MCF 10A (cell line): ENCODE results near the gene HIF1AN. TPM values are rescaled to one million over a fixed set of nuclear protein-coding genes. Genes with fewer than 3 reads are reported as not detected.

Experiments used
- BruUV-seq: library from RNA; stranded (reverse); fragments of 400-500 nt; replicated peaks from 2 replicates; lab custom pipeline; 2021; lab: Mats Ljungman, UMichigan
- CTCF ChIA-PET: fragments of 300-600 bp; sonication (Branson Sonifier 250); formaldehyde crosslinking; extraction: SDS; loops from one replicate; lab custom pipeline; 2021; ENCODE audit warnings: antibody characterized with exemption, inconsistent platforms; lab: Yijun Ruan, JAX
- POLR2A ChIA-PET: fragments of 300-600, 350-650 bp; sonication (Branson Sonifier 250); formaldehyde crosslinking; extraction: SDS; loops from one replicate; lab custom pipeline; 2020; ENCODE audit warnings: antibody characterized with exemption, inconsistent platforms; lab: Yijun Ruan, JAX
- DNase-seq: peaks from one replicate; pipeline ENCODE4 v3.0.0-alpha.2; 2018; ENCODE audit not compliant: unreplicated experiment
- H3K27ac Mint-ChIP-seq: one replicate; pipeline ENCODE4 v1.8.0; 2022; ENCODE audit warnings: mild to moderate bottlenecking, low read depth, mixed read lengths; ENCODE audit not compliant: unreplicated experiment
- H3K27me3 Mint-ChIP-seq: one replicate; pipeline ENCODE4 v1.8.0; 2022; ENCODE audit warnings: mixed read lengths; ENCODE audit not compliant: insufficient read depth, unreplicated experiment
- H3K36me3 Mint-ChIP-seq: one replicate; pipeline ENCODE4 v1.8.0; 2022; ENCODE audit warnings: mild to moderate bottlenecking, moderate library complexity, mixed read lengths; ENCODE audit not compliant: insufficient read depth, unreplicated experiment
- H3K4me1 Mint-ChIP-seq: one replicate; pipeline ENCODE4 v1.8.0; 2022; ENCODE audit warnings: mixed read lengths; ENCODE audit not compliant: insufficient read depth, unreplicated experiment
- H3K4me3 Mint-ChIP-seq: one replicate; pipeline ENCODE4 v1.8.0; 2022; ENCODE audit warnings: mild to moderate bottlenecking, moderate library complexity, mixed read lengths; ENCODE audit not compliant: unreplicated experiment
- H3K9me3 Mint-ChIP-seq: one replicate; pipeline ENCODE4 v1.8.0; 2022; ENCODE audit warnings: mixed read lengths; ENCODE audit not compliant: unreplicated experiment
- intact Hi-C: fragments of 100-400 bp; cut with micrococcal nuclease; formaldehyde crosslinking; loops from 2 replicates; pipeline ENCODE4 v1.14.1; 2022
- total RNA-seq: library from RNA; stranded (reverse); gene quantifications from 2 replicates; pipeline ENCODE4 v1.2.3, GENCODE V29; 2022
- TF ChIP-seq, protein P1 (sequence below): fragments of 200-600 bp; IDR thresholded peaks from one replicate; pipeline ENCODE4 v1.8.0; 2022; ENCODE audit warnings: antibody characterized with exemption, mild to moderate bottlenecking; ENCODE audit not compliant: unreplicated experiment

Gene HIF1AN
- total RNA-seq, 1 experiment from 2014 or later: 40.1 TPM

DNA sequence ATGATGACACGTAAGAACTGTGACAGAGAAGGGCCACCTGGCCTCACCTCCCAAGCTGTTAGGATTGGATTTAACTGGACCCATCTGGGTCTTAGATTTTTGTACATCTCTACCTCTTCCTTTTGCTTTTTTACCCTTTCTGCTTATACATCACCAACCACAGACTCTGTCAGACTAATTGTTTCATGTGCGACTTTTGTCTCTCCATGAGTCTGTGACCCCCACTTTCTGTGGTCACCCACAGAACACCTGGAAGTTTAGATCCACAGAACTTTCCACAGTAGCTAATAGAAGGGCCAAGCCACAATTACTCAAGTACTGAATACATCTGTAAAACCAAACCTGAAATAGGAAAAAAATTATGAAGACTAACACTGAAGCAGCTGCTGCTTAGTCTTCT lies 39.2 kb upstream of the HIF1AN start:
- CTCF ChIA-PET: interaction anchor here (1.0 to 3.0 kb wide), 7 partner anchors 9 to 382 kb away, joined by 3 to 14 read pairs (median 3); partner anchors contain the start of gene HIF1AN

DNA sequence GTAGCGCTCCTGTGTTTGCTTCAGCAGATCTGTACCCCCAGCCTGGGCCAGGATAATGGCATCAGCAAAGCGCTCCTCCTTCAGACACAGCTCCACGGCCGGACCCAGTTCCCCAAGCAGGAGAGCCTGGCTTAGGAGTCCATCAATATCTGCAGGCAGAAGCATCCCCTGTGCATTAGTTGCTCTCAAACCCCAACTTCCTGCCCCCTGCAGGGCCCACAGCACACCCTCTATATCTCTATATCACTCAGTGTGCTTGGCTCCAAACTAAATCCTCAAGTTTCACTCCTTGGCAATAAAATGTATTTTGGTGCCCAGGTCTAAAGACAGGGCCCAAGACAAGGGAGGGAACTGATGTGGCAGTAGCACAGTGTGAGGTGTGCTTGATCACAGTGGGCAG lies 37.7 kb upstream of the HIF1AN start:
- DNase-seq: no peak
- peaks cover 25% of the 10 kb centered on the region for H3K36me3 Mint-ChIP-seq
- BruUV-seq: no TSS peak
- POLR2A ChIA-PET: no interaction called here
- H3K4me3 Mint-ChIP-seq: no peak overlapping the region
- no peak overlapping the region for H3K27ac Mint-ChIP-seq
- TF ChIP-seq, protein P1, sequence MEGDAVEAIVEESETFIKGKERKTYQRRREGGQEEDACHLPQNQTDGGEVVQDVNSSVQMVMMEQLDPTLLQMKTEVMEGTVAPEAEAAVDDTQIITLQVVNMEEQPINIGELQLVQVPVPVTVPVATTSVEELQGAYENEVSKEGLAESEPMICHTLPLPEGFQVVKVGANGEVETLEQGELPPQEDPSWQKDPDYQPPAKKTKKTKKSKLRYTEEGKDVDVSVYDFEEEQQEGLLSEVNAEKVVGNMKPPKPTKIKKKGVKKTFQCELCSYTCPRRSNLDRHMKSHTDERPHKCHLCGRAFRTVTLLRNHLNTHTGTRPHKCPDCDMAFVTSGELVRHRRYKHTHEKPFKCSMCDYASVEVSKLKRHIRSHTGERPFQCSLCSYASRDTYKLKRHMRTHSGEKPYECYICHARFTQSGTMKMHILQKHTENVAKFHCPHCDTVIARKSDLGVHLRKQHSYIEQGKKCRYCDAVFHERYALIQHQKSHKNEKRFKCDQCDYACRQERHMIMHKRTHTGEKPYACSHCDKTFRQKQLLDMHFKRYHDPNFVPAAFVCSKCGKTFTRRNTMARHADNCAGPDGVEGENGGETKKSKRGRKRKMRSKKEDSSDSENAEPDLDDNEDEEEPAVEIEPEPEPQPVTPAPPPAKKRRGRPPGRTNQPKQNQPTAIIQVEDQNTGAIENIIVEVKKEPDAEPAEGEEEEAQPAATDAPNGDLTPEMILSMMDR: no peak
- no peaks in the 10 kb centered on the region for H3K9me3 Mint-ChIP-seq
- no peaks in the 10 kb centered on the region for H3K27me3 Mint-ChIP-seq
- CTCF ChIA-PET: interaction anchor here (0.5 to 3.6 kb wide), 5 partner anchors 11 to 22 kb away, joined by 3 to 18 read pairs (median 3); no protein-coding TSS in a partner anchor
- intact Hi-C loops: no loop called here
- no peaks in the 10 kb centered on the region for H3K4me1 Mint-ChIP-seq

More for the DNA sequence above, 39.2 kb upstream of the HIF1AN start:
- no TSS peak for BruUV-seq
- TF ChIP-seq, protein P1: no peak
- H3K27me3 Mint-ChIP-seq: no peaks in the 10 kb centered on the region
- H3K27ac Mint-ChIP-seq: no peak overlapping the region
- H3K9me3 Mint-ChIP-seq: no peaks in the 10 kb centered on the region
- H3K4me3 Mint-ChIP-seq: no peak overlapping the region
- POLR2A ChIA-PET: interaction anchor here (0.6 to 1.1 kb wide), 2 partner anchors 15 to 193 kb away, joined by 3 read pairs; no protein-coding TSS in a partner anchor
- peaks cover 22% of the 10 kb centered on the region for H3K36me3 Mint-ChIP-seq
- H3K4me1 Mint-ChIP-seq: no peaks in the 10 kb centered on the region
- no peak for DNase-seq
- intact Hi-C loops: no loop called here

DNA sequence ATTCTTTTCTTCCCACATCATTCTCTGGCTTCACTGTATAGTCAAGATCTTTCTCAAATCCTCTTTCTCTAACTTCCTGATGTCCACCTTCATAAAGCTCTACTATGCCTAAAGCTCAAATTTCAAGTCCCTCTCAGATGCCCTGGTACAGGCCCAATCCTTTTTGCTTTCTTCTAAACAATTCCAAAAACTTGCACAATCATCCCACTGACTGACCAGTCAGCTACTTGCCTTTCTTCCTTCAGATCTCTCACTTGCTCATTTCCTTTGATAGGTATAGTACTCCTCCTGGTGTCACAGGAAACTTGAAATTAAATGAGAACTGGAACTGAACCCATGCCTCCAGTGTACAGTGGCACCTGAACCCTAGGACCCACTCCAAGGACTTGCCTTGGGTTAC lies 34.3 kb upstream of the HIF1AN start:
- POLR2A ChIA-PET: interaction anchor here (0.9 kb wide), 1 partner anchor 51 kb away, joined by 3 read pairs; no protein-coding TSS in a partner anchor

DNA sequence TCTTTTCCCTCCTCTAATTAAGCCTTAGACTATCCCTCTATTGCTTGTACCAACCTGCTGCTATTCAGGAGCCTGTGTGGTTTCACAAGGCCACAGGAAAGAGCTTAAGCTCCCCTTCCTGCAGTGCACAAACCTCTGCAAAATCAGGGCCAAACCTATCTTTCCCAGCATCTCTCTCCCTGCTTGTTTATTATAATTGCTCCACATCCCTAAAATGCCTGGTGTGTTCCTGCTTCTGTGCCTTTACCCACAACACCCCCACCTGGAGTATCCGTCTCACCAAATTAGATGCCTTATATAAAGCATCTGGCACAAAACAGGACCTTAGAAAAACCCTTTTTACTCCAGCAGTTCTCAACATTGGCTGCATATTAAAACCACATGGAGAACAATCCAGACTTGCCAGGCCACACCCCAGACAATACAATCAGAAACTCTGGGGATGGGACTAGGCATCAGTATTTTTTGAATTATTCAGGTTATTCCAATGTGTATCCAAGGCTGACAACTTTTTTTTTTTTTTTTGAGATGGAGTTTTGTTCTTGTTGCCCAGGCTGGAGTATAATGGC lies 32.7 kb upstream of the HIF1AN start:
- H3K27me3 Mint-ChIP-seq: no peaks in the 10 kb centered on the region
- POLR2A ChIA-PET: no interaction called here
- no peak for DNase-seq
- H3K36me3 Mint-ChIP-seq: peaks cover 33% of the 10 kb centered on the region
- H3K9me3 Mint-ChIP-seq: no peaks in the 10 kb centered on the region
- intact Hi-C loops: no loop called here
- CTCF ChIA-PET: interaction anchor here (0.6 to 0.7 kb wide), 2 partner anchors 19 to 21 kb away, joined by 3 to 6 read pairs; no protein-coding TSS in a partner anchor
- H3K27ac Mint-ChIP-seq: peak overlapping the region; percentile 28
- BruUV-seq: no TSS peak
- TF ChIP-seq, protein P1: no peak
- no peaks in the 10 kb centered on the region for H3K4me1 Mint-ChIP-seq
- no peak overlapping the region for H3K4me3 Mint-ChIP-seq

More for the DNA sequence above, 34.3 kb upstream of the HIF1AN start:
- H3K27me3 Mint-ChIP-seq: no peaks in the 10 kb centered on the region
- peaks cover 28% of the 10 kb centered on the region for H3K36me3 Mint-ChIP-seq
- intact Hi-C loops: no loop called here
- H3K4me1 Mint-ChIP-seq: no peaks in the 10 kb centered on the region
- TF ChIP-seq, protein P1: no peak
- H3K4me3 Mint-ChIP-seq: no peak overlapping the region
- no peak for DNase-seq
- CTCF ChIA-PET: interaction anchor here (0.6 to 3.6 kb wide), 3 partner anchors 13 to 425 kb away, joined by 3 to 18 read pairs (median 3); no protein-coding TSS in a partner anchor
- H3K9me3 Mint-ChIP-seq: no peaks in the 10 kb centered on the region
- BruUV-seq: no TSS peak
- H3K27ac Mint-ChIP-seq: no peak overlapping the region
